A673 (cell line): Measurements from ENCODE around the gene ANKS1B.

Experiments
- CTCF ChIP-seq: fragments of 300-800, 200-600 bp; sonication (generic); conservative IDR thresholded peaks from 2 replicates; pipeline ENCODE4 v1.5.1; 2017; ENCODE audit warnings: low read depth, mild to moderate bottlenecking, antibody characterized with exemption, low read length, moderate library complexity, mixed read lengths
- EZH2 ChIP-seq: fragments of 200-600 bp; sonication (generic); IDR thresholded peaks from 2 replicates; pipeline ENCODE4 v1.6.1; 2017; ENCODE audit warnings: borderline replicate concordance, low read depth, mild to moderate bottlenecking, mixed read lengths, antibody characterized with exemption, low read length; ENCODE audit not compliant: poor library complexity, severe bottlenecking

DNA sequence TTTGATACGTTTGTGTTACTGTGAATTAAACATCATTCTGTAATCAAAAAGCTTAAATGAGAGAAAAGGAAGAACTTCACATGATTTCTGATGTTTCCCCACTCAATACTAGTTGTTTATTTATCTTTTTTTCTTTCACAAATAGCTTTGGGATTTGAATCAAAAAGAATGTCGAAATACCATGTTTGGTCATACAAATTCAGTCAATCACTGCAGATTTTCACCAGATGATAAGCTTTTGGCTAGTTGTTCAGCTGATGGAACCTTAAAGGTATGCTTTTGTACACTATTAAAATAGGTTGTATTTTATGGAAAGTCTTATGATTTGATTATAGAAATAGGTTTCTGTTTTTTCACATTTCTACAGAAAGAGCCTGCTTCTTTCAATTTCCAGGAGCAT lies 1298.1 kb downstream of the ANKS1B start:
- TF ChIP-seq CTCF (no peak), EZH2 (no peak)
